Central memory CD4-positive, alpha-beta T cell (primary cell): ENCODE measurements around the gene SIGMAR1.
"Not testable (repeated sequence)": the region's sequence is repeated elsewhere in the genome, so short reads cannot be mapped to it uniquely, and the experiment has no call there.

Experiments used
- DNase-seq: peaks from one replicate; pipeline ENCODE4 v3.0.0; 2022

The SIGMAR1 gene

DNA sequence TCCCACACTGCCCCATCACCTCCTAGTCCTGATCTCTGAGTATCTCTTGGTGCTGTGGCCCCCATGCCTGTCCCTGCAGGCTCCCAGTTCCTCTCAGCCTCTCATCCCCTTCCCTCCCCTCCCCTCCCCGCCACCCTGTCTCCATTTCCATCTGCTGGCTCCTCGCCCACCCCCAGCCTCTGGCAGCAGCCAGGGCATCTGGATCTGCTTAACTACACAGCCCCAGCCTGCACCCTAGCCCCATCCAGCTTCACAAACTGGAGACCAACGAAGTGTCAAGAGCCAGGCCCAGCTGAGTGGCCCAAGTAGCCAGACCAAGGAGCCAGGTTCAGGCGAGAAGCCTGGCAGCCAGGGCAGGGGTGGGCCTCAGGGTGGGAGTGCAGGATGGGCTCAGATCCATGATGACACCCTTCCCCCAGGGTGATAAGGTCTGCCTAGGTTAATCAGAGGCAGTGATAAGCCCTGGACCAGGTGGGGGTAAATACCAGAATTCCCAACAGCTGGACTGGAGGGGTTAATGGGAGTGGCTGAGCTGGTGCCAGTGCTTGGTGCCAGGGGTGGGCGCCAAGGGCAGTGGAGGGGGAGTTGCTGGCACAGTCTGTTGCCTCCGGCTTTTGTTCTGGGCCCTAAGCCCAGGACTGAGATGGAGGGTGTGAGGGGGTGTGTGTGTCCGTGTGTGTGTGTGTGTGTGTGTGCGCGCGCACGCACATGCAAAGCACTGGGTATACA is 16.9 kb upstream of the SIGMAR1 start:
- DNase-seq, result no peak

DNA sequence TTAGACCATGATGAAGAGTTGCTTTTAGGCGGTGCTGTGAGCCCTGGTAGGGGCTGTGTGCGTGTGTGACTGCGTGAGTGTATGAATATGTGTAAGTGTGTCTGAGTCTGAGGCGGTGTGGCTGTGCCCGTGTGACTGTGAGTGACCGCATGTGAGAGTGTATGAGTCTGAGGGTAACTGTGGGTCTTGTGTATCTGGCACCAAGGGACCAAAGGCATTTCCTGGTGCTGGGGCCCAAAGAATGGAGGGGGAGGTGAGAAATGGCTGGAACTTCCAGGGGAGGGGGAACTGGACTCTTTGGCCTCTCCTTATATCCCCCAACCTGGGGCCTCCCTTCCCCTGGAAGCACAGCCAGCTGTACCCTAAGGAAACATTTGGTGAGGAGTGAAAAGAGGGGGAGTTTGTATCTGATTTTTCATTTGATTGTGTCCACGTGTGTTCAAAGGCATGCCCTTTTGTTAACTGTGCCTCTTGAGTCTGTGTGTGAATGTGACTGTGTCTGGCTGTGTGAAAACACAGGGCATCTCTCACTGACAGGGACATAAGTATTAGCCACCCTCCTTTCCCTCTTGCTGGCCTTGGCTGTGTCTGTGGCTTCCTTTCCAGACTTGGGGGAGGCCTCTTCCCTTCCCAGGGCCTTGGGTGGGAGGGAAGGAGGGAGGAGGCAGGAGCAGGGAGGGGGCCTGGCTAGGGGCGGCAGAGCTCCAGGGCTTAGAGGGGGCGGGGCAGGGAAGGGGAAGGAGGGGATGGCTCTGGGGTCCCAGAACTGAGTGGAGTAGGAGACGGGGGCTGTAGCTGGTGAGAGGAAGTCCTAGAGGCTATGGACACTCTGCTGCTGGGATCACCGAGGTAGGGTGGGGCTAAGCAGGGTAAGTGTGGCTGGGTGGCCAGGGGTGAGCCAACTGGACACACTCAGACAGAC is 15.8 kb upstream of the SIGMAR1 start:
- DNase-seq, result no peak

DNA sequence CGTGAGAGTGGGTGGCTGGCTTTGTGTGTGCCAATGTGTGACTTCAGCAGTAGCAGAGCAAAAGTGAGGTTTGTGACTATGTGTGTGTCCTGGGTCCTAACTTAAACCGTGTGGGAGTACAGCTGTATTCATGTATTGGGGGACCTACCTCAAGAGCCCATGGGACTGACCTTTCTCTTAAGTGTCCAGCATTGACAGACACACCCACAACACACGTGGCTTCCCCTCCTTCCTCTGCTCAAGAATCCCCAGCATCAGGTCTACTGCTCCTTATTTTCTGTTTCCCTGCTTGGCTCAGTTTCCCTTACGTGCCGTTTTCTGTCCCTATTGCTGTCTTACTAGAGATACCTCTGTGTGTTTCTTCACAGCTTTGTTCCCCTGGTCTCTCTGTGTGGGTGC is 15.0 kb upstream of the SIGMAR1 start:
- no peak for DNase-seq

DNA sequence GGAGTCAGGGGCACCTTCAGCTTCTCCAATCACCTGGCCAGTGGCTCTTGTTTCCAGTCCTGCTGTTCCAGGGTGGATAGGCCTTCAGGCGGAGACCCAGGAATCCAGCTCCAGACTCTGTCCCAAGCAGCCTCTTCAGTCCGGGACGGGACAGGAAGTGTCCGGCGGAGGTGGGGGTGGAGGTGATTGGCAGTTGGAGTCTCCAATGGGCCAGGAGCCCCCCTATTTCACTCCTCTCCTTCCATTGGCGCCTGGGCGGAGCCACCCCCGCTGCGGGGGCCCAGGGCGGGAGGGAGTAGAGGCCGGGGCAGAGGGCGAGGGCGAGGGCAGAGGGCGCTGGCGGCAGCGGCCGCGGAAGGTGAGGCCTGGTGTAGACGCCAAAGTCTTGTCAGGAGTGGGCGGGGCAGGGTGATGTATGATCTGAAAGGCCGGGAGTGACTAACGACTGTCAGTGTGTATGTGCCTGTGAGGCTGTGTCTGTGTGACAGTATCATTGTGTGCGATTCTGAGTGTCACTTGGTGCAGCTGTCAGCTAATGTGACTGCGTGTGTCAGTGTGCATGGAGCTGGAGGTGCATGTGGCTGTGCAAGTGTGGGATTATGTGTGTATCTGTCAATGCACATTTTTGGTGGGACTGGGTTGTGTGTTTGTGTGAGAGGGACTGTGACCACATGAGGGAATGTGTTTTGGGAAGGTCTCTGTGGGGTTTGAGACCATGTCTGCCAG is 14.5 kb upstream of the SIGMAR1 start, which contains the start of gene IL11RA:
Gene IL11RA, plus strand, starts transcription at position 310 of the 726 bp plus-strand sequence. CDS start 3,033 bp downstream, outside the sequence.
- DNase-seq, result no peak

DNA sequence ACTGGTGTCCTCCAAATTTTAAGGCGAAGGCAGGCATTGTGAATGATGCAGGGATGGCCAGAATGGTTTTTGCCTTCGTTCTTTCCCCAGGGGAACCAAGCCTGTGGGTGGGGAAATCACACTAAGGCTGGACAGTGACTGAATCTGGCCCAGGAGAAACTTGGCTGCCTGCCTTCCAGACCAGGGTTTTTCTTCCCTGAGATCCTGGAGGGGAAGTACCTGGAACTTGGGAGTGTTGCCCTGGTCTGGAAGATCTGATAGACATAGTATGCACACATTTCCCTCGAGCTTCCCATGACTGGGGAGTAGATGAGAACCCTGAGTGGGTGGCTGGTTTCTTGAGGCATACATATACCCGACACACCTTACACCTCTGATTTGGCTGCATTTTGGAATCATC is 13.7 kb upstream of the SIGMAR1 start:
- no peak for DNase-seq

DNA sequence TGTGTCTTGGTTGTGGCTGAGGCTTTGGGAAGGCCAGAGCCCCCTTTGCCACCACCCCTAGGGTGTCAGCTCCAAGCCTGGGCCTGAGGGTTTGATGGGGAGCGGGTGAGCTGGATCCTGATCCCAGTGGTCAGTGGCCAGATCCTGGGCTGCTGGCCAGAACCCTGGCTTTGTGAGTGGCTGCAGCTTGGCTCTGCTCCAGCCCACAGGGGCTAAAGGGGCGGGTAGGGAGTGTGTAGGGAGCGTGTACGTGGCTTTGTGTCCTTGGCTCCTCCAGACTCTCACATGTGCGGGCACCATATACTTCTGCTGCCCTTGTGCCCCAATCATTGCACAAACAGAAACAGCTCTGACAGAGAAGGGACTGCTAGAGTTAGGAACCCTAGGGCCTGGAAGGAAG is 13.2 kb upstream of the SIGMAR1 start:
- DNase-seq, result no peak

DNA sequence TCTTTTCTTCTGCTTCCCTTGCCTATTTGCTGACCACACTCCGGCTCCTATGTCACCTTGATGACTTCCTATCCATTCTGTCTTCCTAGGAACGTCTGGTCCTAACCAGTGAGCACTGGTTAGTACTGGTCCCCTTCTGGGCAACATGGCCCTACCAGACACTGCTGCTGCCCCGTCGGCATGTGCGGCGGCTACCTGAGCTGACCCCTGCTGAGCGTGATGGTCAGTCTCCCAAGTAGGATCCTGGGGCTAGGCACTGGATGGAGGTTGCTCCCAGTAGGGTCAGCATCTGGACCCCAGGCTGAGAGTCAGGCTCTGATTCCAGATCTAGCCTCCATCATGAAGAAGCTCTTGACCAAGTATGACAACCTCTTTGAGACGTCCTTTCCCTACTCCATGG is 11.1 kb upstream of the SIGMAR1 start:
- no peak for DNase-seq

DNA sequence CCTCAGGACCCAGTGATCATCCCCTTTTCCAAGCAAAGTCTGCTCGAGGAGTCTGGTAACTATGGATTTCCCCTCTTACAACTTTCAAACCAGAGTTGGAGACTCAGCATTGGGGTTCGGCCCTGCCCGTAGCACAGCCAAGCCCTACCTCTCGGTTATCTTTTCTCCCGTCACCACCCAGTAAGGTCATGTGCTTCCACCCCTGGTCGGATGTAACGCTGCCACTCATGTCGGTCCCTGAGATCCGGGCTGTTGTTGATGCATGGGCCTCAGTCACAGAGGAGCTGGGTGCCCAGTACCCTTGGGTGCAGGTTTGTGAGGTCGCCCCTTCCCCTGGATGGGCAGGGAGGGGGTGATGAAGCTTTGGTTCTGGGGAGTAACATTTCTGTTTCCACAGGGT is 10.1 kb upstream of the SIGMAR1 start:
- DNase-seq, result no peak

DNA sequence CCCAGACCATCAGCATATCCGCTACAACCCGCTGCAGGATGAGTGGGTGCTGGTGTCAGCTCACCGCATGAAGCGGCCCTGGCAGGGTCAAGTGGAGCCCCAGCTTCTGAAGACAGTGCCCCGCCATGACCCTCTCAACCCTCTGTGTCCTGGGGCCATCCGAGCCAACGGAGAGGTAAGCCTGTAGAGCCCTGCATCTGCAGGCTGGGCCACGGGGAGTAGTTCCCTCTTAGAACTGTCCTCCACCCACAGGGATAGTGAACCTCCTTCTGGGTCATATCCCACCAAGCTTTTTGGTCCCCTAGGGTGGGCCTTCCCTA is 9.5 kb upstream of the SIGMAR1 start:
- DNase-seq, result no peak

DNA sequence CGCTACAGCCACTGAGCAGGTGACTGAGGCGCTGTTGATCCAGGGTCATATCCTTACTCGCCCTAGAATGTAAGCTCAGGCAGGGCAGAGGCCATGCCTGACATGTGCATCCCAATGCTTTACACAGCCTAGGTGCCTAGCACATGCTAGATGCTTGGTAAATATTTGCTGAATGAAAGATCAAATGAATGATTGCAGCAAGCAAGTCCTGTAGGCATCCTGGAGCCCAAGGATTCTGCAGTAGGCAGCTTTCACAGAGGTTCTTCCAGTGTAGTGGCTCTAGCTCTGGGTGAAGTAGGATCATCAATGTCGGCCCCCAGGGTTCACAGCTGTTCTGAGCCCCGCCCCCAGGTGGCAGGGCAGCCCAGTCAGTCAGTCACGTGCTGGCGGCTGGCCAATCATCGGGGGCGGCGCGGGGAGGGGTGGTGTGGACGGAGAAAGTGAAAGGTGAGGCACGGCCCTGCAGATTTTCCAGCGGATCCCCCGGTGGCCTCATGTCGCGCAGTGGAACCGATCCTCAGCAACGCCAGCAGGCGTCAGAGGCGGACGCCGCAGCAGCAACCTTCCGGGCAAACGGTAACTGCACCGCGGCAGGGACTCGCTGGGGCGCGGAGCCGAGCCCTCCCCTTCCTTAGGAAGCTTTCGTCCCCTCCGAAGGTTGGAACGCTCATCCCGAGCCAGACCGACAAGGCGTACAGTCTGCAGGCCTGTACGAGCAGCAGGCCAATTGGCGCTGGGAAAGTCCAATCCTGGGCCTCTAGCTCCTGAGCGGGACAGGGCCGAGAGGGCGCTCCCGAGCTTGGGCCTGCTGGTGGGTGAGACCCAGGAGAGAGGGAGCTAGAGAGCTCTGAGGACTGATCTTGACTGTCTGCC is 8.9 kb upstream of the SIGMAR1 start, which contains the start of gene GALT:
Gene GALT, plus strand, starts transcription at position 465 of the 873 bp plus-strand sequence. Its CDS starts 30 bp downstream, at position 495.
- peak; percentile 87 for DNase-seq

DNA sequence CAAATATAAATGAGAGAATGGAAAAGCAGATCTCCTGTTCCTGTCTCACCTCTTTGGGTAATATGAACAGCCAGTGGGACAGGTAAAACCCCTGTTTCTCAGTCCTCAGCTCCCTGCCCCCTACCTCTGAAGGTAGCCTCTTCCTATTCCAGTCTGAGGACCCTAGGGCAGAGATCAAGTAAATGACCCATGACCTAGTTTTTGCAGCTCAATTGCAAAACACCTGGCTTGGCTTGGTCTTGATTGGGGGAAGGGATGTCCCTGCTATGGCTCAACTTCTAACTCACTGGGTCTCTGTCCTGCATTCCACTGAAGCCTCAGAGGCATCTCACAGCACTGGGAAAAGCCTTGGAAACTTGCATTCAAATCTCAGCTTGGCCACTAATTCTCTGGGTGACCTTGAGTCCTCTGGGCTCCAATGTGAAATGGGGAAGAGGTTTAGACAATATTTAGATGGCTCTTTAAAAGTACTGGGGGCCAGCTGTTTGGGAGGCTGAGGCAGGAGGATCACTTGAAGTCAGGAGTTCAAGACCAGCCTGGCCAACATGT is 7.3 kb upstream of the SIGMAR1 start:
- no peak for DNase-seq

DNA sequence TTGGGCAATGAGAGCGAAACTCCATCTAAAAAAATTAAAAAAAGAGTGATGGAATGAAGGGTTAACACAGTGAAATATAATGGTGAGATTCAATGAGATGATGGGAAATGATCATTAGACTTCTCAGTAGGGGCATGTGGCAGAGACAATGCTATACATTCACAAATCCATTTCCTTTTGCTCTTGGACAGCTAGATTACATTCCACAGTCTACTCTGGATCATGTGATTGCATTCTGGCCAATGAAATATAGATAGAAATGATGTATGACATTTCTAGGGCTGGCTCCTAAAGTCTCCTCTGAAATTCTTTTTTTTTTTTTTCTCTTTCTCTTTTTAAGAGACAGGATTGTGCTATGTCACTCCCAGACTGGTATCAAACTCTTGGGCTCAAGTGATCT is 5.1 kb upstream of the SIGMAR1 start:
- no peak for DNase-seq

DNA sequence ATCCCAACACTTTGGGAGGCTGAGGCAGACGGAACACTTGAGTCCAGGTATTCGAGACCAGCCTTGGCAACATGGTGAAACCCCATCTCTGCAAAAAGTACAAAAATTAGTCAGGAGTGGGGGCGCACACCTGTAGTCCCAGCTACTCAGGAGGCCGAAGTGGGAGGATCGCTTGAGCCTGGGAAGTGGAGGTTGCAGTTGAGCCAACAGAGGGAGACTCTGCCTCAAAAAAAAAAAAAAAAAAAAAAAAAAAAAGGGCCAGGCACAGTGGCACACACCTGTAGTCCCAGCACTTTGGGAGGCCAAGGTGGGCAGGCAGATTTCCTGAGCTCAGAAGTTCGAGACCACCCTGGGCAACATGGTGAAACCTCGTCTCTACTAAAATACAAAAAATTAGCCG is 1.7 kb upstream of the SIGMAR1 start:
- DNase-seq, result not testable (repeated sequence)

DNA sequence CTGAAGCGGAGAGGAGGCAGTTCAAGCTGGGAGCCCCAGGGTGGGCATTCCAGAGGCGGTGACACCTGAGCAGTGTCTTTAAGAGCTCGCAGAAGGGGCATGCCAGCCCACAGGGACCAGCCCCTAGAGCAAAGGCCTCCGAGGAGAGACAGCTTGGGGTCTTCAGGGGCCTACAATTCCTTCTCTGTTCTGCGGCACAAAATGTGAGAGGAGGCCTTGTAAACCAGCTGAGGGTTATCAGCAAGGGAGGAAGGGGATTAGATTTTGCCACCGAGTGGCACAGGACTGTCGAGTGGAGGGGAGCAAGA is 505 bp upstream of the SIGMAR1 start:
- DNase-seq, result no peak

DNA sequence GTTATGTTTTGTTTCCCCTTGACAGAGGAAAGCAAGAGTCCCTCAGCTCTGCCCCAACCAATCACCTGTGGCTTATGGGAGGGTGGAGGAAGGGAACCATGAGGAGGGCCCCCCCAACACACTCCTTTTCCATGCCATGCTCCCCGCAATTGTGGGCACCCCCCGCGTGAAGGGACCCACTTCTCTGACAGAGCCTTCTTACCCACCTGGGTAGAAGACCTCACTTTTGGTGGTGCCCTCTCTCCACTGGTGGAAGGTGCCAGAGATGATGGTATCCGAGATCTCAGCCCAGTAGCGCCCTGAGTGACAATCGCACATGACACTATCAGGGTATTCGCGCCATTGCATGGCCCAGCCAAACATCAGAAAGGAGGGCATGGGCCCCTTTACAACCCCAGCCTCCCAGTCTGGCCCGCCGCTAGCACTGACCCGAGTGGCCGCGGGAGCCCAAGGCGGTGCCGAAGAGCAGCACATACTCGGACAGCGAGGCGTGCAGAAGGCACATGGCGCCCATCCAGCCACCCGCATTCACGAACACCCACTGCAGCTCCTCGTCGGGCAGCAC is 714 bp downstream of the SIGMAR1 start:
- DNase-seq, result no peak

DNA sequence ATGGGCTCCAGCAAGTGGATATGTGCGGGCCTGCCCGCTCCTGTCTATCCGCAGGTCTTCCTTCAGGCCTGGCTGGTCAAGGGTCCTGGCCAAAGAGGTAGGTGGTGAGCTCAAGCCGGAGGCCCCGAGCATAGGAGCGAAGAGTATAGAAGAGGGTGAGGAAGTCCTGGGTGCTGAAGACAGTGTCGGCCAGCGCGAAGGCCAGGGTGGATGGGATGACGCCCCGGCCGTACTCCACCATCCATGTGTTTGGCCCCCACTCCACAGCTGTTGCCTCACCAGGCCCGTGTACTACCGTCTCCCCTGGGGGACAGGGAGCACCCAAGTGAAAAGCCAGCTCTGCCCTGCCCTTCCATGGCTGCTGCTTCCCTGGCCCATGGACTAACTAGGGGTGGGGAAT is 2.0 kb downstream of the SIGMAR1 start:
- DNase-seq, result no peak

DNA sequence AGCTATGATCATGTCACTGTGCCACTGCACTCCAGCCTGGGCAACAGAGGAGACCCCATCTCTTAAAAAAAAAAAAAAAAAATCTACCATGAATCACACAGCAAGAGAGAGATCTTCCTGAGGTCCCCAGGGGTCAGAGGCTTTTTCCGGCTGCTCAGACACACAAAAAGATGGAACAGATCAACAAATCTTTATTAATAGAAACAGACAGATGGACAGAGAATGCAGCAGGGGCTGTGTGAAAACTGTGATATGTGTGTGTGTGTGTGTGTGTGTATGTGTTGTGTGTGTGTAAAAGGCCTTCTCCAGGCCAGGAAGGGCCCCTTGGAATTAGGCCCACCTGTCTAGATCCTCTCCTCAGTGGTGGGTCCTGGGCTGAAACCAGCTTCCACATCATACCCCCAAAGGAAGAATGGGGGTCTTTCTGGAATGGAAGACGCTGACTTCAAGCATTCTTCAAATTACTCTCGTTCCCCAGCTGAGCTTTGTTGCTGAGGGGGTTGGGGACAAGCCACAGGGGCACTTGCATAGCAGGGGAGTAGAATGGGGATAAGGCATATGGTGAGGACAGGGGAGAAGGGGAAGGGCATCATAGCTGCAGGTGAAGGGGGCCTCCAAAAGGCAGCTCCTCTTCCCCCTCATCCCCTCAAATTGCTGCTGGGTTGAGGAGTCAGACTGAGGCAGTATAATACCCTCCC is 2.9 kb downstream of the SIGMAR1 start:
- DNase-seq, result no peak

DNA sequence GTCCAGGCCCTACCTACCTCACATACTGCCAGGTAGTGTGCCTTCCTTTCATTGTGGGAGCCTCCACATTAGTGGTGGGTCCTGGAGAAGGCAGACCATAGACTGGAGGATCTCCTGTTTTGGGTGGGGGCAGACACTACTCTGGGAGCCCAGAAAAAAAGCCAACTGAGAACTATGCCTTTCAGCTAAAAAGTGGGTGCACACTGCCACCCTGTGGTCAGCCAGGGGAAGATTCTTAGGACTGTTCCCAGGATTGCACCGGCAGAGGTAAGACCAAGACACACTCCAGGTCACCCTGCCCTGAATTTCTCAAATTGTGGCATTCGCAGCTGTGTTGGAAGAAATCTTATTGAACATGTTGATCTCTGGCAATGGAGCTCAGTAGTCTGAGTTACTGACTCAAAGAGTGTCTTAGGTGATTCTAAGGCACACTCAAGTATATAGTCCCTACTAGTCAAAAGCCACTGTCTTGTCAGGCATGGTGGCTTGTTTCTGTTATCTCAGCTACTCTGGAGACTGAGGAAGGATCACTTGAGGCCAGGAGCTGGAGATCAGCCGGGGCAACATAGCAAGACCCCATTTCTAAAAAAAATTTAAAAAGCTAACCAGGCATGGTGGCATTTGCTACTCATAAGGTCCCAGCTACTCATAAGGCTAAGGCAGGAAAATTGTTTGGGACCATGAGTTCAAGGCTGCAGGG is 3.6 kb downstream of the SIGMAR1 start:
- DNase-seq, result peak; percentile 70

DNA sequence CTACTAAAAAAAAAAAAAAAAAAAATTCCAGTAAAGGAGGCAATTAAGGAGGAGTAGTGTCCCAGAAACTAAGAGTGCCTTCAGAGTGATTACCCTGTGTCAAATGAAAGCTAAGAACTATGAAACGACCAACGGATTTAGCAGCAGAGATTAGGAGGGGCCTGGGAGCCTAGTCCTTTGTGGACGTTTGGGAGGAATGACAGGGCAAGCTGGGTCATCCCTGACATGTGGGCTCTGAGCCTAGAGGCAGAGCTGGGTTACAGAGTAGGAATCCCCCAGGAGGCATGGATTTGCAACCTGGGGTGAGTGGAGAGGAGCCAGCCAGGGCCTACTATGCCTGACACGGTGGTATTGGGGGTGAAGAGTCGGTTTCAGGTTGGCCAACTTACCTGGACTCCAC is 4.4 kb downstream of the SIGMAR1 start:
- DNase-seq, result no peak

DNA sequence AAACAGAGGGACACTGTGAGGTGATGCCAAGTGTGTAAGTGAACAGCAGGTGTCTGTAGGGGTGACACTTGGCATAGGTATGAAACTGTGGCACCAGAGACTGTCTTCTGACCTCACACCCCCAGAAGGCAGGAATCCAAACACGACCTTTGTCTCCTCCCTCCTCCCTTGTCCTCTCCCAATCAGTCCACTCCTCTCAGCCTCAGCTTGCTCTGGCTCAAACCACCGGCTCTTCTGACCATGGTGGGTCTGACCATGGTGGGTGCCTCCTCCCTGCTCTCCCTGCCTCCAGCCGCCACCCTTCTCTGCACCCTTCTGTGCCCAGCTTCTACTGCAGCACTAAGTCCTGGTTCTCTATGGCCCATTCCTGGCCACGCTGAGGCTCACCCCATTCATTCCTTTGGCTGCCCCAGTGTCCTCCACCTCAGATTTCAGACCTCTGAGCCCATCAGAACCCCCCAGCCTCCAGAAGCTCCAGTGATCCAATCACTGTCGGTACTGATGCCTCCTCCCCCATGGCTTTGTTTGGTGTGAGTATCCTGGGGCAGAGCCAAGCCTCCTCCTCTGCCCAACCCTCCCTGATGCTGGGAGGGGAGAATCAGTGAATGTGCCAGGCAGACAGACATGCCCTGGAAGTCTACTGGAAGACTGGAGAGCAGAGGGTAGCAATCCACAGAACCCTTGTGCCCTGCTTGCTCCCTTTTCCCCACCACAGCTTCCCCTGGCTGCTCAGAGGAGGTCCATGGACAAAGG is 7.0 kb downstream of the SIGMAR1 start:
- DNase-seq, result no peak
